Activated T-helper 1 cell treated with anti-CD3 and anti-CD28 coated beads, Interleukin-2, amount 50 U/mL, for 16 hours (primary cell): ENCODE measurements around the gene C1R.
A peak's percentile ranks its signal among the peaks of the same experiment; 100 is the strongest.
"Not testable (repeated sequence)": the region's sequence is repeated elsewhere in the genome, so short reads cannot be mapped to it uniquely, and the experiment has no call there.

Experiments used
- DNase-seq, 2 donors: peaks; one replicate each; pipeline ENCODE4 v3.0.0-alpha.2; 2020; ENCODE audit warnings: low read depth in 1 of 2, low spot score in 1 of 2

C1R gene

DNA sequence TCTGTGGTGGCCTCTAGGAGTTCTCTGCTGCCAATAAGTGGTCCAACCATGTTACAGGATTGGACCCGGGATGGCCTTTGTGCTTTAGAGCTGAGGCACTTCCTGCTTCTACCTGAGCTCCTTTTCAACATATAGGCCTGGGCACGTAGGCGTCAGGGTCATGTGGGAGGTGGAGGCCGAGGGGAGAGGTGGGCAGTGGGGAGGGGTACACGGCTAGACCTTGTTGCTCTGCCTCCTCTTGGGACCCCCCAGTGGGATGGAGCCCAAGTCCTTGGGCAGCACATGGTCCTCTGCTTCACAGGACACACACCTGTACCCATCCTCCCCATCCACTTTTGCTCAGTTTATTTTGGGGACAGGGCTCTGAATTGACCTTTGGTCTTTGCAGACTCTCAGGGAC, 29.1 kb upstream of the C1R start:
- no peak for DNase-seq

DNA sequence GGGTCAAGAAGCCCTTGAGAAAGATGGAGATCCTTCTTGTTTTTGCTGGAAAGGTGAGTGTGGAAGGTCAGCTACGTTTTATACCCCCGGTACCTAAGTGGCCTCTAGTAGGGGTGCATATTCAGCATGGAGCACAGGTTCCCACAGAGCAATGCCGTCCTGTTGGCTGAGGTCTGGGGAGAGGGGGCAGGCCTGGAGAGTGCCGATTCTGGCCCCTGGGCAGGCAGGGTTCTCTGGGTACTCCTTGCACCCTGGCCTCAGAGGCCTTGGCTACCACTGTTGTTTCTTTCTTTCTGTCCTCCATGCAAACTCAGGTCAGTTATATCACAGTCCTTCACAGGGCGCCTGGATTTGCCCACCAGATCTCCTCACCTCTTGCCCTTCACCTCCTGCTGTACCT, 27.9 kb upstream of the C1R start:
- DNase-seq, result no peak

DNA sequence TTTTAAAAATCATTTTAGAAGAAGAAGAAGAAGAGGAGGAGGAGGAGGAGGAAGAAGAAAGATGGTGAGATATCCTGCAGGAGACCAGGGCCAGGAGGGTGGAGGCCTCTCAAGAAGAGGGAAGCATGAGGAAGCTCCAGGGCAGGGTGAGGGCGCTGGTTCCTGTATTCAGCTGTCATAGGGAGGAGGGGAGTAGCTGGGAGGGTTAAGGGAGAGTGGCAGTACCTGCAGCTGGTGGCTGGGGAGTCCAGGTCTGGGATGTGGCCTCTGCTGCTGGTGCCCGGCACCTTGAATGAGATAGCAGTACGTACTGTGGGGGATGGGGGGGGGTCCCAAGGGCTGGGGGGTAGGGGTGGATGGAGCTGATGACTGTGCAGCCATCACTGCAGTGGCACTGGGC, 26.6 kb upstream of the C1R start:
- no peak for DNase-seq

DNA sequence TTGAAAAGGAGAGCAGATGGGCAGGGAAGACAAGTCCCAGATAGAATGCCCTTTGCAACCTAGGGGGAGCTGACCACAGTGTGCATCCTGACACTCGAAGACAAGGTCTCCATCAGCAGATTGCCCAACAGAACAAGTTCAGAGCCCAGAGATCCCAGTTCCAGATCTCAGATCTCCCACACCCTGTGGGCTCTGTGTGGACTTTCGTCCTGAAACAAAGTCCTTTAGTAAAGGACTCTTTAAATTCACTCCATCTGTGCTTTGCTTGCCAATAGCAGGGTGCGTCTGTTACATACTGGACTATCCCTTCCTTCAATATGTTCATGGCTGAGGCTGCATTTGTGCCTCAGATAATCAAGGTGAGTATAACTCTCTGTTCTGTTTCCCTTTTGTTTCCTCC, 25.4 kb upstream of the C1R start:
- DNase-seq, result no peak

DNA sequence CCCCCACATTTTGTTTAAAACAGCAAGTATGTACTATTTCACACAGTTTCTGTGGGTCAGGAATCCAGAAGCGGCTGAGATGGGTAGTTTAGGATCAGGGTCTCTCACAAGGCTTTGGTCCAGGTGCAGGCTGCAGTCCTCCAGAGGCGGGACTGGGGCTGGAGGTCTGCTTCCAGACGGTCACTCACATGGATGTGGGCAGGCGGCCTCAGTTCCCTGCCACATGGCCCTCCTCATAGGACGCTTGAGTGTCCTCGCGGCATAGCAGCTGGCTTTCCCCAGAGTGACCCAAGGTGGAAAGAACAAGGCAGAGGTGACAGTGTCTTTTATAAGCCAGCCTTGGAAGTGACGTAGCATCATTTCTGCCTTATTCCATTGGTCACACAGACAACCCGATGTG, 24.7 kb upstream of the C1R start:
- DNase-seq, result no peak

DNA sequence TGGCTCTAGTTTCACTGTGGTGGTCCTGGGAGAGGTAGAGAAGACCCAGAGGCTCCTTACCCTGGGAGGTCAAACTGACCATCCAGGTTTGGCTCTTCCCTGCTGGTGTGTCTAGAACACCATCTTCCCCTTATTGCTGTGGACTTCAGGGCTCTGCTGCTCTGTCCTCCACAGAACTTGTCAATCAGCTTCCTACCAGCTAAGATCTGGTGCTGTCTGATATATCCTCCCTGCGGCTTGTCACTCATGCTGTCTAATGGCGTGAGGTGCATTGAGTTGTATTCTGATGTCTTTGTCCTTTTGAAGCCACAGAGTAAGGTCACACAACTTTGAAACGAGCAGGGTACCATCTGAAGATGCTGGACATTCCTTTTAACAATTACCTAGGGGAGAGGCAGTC, 24.0 kb upstream of the C1R start:
- DNase-seq, result no peak

DNA sequence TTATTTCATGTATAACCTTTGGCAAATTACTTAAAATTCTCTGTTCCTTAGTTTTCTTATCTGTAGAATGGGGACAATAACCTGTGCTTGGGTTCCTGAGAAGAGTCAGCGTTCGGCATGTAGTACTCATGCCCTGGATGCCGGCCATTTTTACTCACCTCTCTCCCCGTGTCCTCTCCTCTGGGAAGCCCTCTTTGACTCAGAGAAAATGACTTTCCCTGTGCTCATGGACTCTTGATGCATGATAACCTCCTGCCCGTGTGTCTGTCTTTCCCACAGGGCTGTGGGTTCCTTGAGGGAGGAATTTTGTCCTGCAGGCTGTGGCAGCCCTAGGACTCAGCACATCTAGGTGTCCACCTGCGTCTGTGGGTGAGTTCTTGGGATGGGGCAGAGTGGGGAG, 22.6 kb upstream of the C1R start:
- no peak for DNase-seq

DNA sequence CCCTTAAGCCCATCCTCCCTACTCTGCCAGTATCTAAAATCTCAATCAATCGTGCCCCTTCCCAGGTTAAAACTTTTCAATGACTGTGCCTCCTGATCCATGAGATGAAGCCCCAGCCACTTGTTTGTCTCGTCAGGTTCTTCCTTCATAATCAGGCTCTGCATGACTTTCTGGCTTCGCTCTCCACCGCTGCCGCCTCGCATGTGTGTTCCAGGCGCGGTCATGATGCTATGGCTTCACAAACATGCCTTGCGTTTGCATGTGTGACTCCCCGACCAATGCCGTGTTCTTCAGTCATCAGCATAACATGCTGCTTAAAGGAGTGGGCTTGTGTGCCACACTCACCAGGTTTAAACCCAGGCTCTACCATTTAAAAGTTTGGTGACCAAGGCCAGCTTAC, 21.8 kb upstream of the C1R start:
- DNase-seq, result no peak

DNA sequence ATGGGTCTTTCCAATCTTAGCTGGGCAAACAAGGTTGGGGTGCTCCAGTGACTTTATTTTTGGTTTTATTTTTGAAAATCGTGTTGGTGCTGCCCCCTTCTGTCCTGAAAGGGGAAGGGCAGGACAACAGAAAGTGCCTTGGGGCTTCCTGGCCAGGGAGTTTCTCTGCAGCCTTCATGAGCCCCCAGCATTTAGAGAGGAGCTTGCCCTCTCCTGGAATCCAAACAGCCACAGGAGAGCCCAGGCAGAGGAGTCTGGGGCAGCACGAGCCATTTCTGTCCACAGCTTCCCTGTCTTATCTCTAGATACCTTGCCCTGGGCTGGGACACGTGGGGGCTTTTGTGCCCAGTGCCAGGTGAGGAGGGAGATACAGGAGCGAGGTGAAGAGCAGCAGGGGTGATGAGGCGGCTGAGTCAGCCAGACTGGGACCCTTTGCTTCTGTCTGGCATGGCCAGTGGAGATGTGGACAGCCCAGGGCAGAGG, 21.2 kb upstream of the C1R start:
- DNase-seq, result no peak

DNA sequence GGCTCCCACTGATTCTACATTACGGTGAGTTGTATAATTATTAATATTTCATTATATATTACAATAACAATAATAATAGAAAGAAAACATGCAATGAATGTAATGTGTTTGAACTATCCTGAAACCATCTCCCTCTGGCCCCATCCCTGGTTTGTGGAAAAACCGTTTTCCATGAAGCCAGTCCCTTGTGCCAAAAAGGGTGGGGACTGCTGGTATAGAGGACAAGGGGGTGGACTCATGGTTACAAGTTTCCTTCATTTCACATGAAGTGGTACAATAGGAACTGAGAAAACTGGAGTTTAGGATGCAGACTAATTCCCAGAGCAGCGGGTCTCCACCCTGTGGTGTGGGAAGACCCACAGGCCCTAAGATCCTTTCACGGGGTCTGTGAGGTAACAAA, 19.8 kb upstream of the C1R start:
- DNase-seq, result no peak

DNA sequence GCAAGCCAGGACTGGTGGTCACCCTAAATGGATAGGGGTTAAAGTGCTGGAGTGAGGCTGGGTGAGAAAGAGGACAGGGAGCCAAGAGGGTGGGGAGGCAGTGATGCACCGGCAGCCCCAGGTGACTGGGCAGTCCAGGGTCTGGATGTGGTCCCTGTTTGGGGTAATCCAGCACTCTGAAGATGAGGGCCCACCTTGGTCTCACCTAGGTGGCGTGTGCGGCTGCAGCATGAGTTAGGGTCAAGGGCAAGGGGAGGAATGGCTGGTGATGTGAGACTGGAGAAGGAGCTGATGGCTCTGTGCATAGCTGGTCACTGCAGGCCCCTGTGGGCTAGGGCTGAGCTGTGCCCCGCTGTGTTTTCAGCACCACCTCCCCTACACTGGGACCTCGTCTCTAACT, 18.4 kb upstream of the C1R start:
- no peak for DNase-seq

DNA sequence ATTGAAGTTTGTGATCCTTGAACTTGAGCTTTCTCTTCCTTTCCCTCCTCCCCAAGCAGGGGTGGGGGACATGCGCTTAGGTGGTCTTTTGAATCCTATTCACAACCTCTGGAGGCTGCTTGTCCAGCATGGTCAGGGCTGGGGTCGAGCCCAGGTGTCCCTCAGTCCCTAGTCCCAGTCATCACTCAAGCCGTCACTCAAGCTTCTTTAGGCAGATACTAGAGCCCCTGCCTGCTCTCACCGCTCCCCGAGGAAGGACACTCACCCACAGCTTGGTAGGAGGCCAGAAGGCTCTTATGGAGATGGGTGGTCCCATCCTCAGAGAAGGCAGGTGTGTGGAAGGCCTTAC, 17.3 kb upstream of the C1R start:
- no peak for DNase-seq

DNA sequence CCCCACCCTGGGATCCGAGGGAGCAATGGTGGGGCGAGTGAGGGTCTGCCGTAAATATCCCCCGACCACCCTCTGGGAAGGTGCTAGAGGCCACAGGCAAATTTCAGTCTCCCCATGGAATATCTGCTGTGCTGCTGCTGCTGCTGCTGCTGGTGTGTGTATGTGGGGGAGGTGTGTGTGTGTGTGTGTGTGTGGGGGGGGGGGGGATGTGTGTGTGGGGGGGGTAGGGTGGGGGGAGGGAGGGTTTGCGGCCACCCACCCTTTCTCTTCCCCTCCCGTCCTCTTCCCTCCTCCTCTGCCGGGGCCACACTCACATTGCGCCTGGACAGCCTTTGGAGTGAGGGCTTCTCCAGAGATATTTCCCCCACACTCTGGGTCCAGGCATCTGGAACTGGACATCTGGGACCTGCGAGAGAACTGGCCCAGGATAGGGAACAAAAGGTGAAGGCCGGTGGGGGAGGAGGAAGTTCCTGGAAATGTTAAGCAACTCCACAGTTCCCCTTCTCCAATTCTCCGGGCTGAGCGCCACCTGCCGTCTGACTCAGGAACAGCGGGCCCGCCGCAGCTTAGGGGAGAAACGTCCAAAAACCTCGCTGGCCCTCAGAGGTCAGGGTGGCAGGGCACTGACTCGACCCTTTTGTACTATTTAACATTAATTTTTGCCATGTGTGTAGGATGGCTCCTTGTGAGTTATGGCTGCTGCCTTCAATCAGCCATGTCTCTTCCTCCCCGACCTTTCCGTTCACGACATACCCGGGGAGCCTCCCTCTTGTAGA, 16.7 kb upstream of the C1R start, which contains the start of gene C1RL:
Gene C1RL (minus strand): TSS at position 419 of the 776 bp plus-strand sequence. CDS start 34 bp downstream, at position 385.
- DNase-seq, result peak; percentile 71 to 73

DNA sequence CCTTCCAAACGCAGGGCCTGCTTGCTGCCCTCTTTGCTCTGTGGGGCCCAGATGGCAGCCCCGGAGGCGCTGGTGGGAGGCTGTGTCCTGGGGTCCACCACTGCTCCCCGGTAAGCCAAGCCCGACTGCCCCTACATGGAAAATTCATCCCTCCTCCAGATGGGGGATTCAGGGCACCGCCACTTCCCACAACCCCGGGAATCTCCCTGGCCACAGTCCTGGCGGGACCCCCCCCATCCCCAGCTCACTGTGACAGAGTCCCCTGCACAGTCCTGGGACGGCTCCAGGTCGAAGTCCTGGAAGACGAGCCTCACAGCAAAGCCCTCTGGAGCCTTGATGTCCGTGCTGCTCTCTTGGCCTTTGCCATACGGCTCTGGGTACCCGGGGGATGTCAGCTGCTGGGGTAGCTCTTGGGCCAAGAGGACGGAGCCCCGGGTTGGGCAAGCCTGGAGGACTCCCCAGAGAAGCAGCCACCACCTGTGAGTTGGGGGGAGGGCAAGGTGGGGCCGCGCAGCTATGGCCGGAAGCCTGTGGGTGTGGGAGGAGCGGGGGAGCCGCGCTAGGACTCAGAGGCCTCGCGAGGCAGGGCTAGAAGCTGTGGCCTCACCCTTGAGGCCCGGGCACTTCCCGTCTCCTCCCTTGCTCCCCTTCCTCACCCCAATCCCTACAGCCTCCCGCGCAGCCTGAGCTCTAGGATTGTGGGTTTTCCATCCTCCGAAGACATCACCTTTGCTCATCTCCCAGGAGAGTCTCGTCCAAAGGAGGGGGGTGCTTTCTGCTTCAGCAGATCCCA, 16.0 kb upstream of the C1R start:
- DNase-seq, result peak; percentile 54 to 56

DNA sequence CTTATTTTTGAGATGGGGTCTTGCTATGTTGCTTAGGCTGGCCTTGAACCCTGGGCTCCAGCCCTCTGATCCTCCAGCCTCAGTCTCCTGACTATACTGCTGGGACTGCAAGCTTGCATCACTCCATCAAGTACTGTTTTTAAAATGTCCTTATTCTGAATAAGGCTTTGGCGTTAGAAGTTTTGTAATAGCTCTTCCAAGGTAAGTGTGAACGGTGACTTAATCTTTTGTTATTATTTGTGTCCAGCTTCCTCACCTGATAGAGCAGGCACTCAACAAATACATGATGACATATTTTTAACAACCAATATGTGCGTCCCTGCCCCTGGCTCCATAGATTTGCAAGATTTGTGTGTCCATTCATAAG, 15.4 kb upstream of the C1R start:
- DNase-seq, result no peak

DNA sequence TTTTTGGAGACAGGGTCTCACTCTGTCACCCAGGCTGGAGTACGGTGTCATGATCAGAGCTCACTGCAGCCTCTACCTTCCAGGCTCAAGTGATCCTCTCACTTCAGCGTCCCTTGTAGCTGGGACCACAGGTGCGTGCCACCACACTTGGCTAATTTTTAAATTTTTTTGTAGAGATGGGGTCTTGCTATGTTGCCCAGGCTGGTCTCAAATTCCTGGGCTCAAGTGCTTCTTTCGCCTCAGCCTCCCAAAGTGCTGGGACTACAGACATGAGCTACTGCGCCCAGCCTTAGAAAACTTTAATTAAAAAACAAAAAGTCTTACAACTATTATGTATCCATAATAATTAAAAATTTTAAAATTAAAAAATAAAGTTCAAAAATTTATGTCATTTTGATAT, 14.9 kb upstream of the C1R start:
- not testable (repeated sequence) for DNase-seq

DNA sequence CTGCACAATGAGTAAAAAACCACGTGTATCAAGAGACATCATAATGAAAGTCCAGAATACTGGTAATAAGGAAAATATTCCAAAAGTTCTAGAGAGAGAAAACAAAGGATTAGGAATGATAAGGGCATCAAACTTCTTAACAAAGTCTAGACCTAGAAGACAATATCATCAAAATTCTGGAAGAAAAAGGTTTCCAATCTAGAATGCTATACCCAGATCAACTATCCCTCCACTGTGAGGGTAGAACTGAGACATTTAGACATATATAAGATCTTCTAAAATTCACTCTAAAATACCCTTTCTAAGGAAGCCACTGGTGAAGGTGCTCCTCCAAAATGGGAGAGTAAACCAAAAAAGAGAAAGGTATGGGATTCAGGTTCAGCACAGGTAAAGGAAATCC, 13.8 kb upstream of the C1R start:
- DNase-seq, result no peak

DNA sequence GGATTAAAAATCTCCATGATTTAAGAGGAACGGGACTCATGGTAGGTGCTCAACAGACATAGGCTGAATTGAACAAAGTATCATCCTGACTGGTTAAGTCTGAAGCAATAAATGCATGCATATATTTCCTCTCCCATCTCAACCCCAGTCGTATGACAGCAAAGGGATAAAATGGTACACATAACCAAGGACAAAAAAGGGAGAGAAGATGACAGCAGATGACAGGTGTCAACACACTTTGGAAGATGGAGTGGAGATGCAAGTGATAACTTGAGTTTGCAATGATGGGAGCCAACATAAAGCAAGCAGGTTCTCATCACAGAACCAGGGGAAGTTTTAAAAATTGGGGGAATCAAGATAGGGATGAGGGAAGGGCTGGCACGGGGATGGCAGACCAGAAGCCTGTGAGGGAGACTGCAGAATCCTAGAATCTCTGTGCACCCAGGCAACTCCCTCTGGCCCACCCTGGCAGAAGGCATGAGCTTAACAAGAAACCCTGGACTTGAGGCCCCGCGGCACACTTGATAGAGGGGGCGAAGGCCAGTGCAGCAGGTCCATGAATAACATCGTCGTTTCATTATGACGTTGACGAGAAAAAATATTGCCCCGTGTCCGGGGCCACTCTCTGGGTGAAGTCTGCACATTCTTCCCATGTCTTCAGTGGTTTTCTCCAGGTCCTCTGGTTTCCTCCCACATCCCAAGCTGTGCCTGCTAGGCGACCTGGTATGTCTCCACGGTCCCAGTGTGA, 11.8 kb upstream of the C1R start:
- DNase-seq, result no peak

DNA sequence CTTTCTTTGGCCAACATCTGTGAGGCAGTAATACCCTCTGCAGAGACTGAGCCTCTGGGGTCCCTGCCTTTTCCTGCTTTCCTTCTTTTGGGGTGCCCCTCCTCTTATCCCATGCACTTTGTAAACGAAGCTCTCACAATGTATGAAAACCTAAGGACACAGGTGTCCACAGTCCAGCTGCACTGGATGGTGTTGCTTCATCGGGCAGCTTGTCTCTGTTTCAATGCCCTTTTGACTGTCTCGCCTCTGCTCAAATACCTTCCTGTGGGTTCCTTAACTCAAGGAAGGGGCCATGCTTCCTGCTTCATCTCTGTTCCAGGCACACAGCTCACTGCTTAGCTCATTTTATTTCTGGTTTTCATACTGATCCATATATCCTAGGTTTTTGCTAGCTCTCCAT, 10.3 kb upstream of the C1R start:
- no peak for DNase-seq

DNA sequence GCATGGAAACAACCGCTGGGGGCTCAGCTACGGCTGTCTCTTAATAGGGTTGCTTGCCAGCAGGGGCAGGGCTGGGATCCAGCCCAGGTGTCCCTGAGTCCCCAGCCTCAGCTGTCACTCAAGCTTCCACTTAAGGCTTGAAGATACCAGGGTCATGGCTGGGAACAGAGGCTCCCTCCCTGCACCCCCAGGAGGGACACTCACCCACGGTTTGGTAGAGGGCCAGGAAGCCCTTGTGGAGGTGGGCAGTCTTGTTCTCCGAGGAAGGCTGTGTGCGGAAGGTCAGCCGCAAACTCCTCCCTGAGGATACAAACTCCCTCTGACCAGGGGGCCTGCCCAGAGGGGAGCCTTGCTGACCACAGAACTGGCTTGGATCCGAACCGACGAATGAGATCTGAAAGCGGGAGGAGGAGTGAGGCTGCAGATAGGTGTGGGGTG, 9.5 kb upstream of the C1R start:
- DNase-seq, result no peak

DNA sequence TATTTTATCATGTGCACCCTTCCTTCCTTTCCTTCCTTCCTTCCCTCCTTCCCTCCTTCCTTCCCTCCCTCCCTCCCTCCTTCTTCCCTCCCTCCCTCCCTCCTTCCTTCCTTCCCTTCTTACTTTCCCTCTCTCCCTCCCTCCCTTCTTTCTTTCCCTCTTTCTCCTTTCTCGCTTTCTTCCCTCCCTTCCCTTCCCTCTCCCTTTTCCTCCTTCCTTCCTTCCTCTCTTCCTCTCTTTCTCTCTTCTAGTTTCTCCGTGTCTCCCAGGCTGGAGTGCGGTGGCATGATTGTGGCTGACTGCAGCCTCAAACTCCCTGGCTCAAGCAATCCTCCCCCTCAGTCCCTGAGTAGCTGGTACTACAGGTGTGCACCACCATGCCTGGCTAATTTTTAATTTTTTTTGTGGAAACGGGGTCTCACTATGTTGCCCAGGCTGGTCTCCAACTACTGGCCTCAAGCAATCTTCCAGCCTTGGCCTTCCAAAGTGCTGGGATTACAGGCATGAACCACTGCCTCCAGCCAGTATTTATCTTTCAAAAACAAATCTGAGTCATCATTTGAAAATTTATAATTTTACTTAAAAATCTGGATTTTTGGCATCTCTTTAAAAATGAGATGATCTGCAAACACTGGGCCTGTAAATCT, 8.9 kb upstream of the C1R start:
- DNase-seq, result no peak
